Testis (tissue), 2 donors: Measurements from ENCODE around the gene MINK1.

Experiments
- CTCF ChIP-seq, 3 experiments: fragments of 450-650 bp in 2 of 3; fragments of 200-600 bp in 1 of 3; sonication (generic) in 1 of 3; IDR thresholded peaks; one replicate each; pipeline ENCODE4 v1.5.1; 2016 to 2019; ENCODE audit warnings: antibody characterized with exemption in 3 of 3, mild to moderate bottlenecking in 2 of 3, moderate library complexity in 1 of 3
- POLR2A ChIP-seq: fragments of 450-650 bp; IDR thresholded peaks from one replicate; pipeline ENCODE4 v1.6.1; 2017; ENCODE audit warnings: antibody characterized with exemption, mild to moderate bottlenecking, moderate library complexity

DNA sequence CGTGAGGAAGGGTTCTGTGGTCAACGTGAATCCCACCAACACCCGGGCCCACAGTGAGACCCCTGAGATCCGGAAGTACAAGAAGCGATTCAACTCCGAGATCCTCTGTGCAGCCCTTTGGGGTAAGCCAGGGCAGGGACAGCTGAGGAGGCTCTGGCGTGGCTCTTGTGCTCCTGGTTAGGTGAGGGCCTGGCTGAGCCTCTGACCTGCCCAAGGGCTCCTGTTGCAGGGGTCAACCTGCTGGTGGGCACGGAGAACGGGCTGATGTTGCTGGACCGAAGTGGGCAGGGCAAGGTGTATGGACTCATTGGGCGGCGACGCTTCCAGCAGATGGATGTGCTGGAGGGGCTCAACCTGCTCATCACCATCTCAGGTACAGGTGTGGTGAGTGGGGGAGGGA lies 62.0 kb downstream of the MINK1 start:
- no peak for TF ChIP-seq CTCF (IDR thresholded peaks at IDR 0.05)
- no peak for TF ChIP-seq POLR2A
